ENCODE measurements around the gene DNALI1. TPM values are rescaled to one million over a fixed set of nuclear protein-coding genes. Genes with fewer than 3 reads are reported as not detected.
A peak's percentile ranks its signal among the peaks of the same experiment; 100 is the strongest.

DNALI1 gene
- 10 to 100 TPM; 20.8 to 48.5 TPM for total RNA-seq
- 10 to 100 TPM; 17.8 to 31.2 TPM for polyA plus RNA-seq
- long read RNA-seq, donor 1, transcript DNALI1-205 (2 exons, 3,539 nt), result minor isoform, 5 of 49 reads
- long read RNA-seq, donor 1, transcript DNALI1-203 (3 exons, 621 nt), result minor isoform, 15 of 49 reads
- long read RNA-seq, donor 1, transcript DNALI1-201 (6 exons, 2,649 nt), result major isoform, 23 of 49 reads
- long read RNA-seq, donor 1, transcript DNALI1-204 (2 exons, 712 nt), result minor isoform, 6 of 49 reads
- long read RNA-seq, donor 1, partial matches to known transcripts, result 0 of 49 reads
- long read RNA-seq, donor 1, other reads (novel, unspliced or antisense), result 0 of 49 reads
- long read RNA-seq, donor 2, transcript DNALI1-201 (6 exons, 2,649 nt), result major isoform, 5 of 68 reads
- long read RNA-seq, donor 2, transcript DNALI1-203 (3 exons, 621 nt), result major isoform, 5 of 68 reads
- long read RNA-seq, donor 2, partial matches to known transcripts, result 25 of 68 reads
- long read RNA-seq, donor 2, other reads (novel, unspliced or antisense), result 28 of 68 reads
- long read RNA-seq, donor 3, transcript DNALI1-205 (2 exons, 3,539 nt), result minor isoform, 9 of 24 reads
- long read RNA-seq, donor 3, transcript DNALI1-201 (6 exons, 2,649 nt), result major isoform, 10 of 24 reads
- long read RNA-seq, donor 3, partial matches to known transcripts, result 0 of 24 reads
- long read RNA-seq, donor 3, other reads (novel, unspliced or antisense), result 0 of 24 reads
- long read RNA-seq, donor 4, partial matches to known transcripts, result 0 of 6 reads
- long read RNA-seq, donor 4, other reads (novel, unspliced or antisense), result 0 of 6 reads
- long read RNA-seq, donor 5, transcript DNALI1-201 (6 exons, 2,649 nt), result major isoform, 16 of 35 reads
- long read RNA-seq, donor 5, transcript DNALI1-204 (2 exons, 712 nt), result minor isoform, 6 of 35 reads
- long read RNA-seq, donor 5, transcript DNALI1-203 (3 exons, 621 nt), result minor isoform, 9 of 35 reads
- long read RNA-seq, donor 5, partial matches to known transcripts, result 0 of 35 reads
- long read RNA-seq, donor 5, other reads (novel, unspliced or antisense), result 0 of 35 reads

GRCh38 chr1:37556712-37557196 is at the start of gene DNALI1:
DNALI1 (plus strand) TSS chr1:37556940; CDS start chr1:37556995, 55 bp downstream.
- H3K27me3 ChIP-seq (ENCODE audit: control insufficient read depth in 3 of 3, insufficient read depth in 3 of 3, low read length in 2 of 3), result no peaks in the 10 kb centered on the region
- no peak for TF ChIP-seq CTCF (IDR thresholded peaks at IDR 0.05; ENCODE audit: control extremely low read depth, extremely low read depth)
- peak; percentile 92 for ATAC-seq (ENCODE audit: insufficient read depth, low FRiP score)
- peak within 1 kb of the TSS in 1 of 2 donors; percentile 63 for H3K27ac ChIP-seq (ENCODE audit: low read depth in 1 of 2, low read length in 1 of 2)
- peaks cover 5 to 28% (median 7%) of the 10 kb centered on the region in 5 donors for H3K4me1 ChIP-seq (ENCODE audit: control insufficient read depth in 5 of 5, insufficient read depth in 5 of 5, low read length in 5 of 5)
- H3K36me3 ChIP-seq (ENCODE audit: control insufficient read depth in 4 of 4, insufficient read depth in 4 of 4, low read length in 4 of 4), result peaks cover 0 to 13% (median 6%) of the 10 kb centered on the region in 4 donors
- 20 to 42% methylated on average over 26 to 31 of the region's 31 CpGs for WGBS, 2 donors
- H3K9ac ChIP-seq (ENCODE audit: insufficient read depth in 1 of 2, low read length in 2 of 2), result peak within 1 kb of the TSS; percentile 51 to 91
- no peaks in the 10 kb centered on the region for H3K9me3 ChIP-seq (ENCODE audit: control insufficient read depth in 4 of 4, insufficient read depth in 3 of 4, low read length in 3 of 4)
- peak; percentile 95 to 97 (median 95) for DNase-seq
- peak within 1 kb of the TSS; percentile 5 for H3K4me3 ChIP-seq

- peak in 2 of 3 donors; percentile 58 to 65 for DNase-seq
- H3K9me3 ChIP-seq (ENCODE audit: control insufficient read depth in 4 of 4, insufficient read depth in 3 of 4, low read length in 3 of 4), result no peaks in the 10 kb centered on the region
- no peak overlapping the region for H3K4me3 ChIP-seq
- no peak for TF ChIP-seq CTCF (IDR thresholded peaks at IDR 0.05; ENCODE audit: control extremely low read depth, extremely low read depth)
- peaks cover 17 to 24% (median 19%) of the 10 kb centered on the region in 4 donors for H3K36me3 ChIP-seq (ENCODE audit: control insufficient read depth in 4 of 4, insufficient read depth in 4 of 4, low read length in 4 of 4)
- no peaks in the 10 kb centered on the region for H3K27me3 ChIP-seq (ENCODE audit: control insufficient read depth in 3 of 3, insufficient read depth in 3 of 3, low read length in 2 of 3)
- H3K9ac ChIP-seq (ENCODE audit: insufficient read depth in 1 of 2, low read length in 2 of 2), result no peak overlapping the region
- 78 to 91% methylated on average over 4 of the region's 4 CpGs for WGBS, 2 donors
- ATAC-seq (ENCODE audit: insufficient read depth, low FRiP score), result no peak
- no peak overlapping the region for H3K27ac ChIP-seq (ENCODE audit: low read depth in 1 of 2, low read length in 1 of 2)
- H3K4me1 ChIP-seq (ENCODE audit: control insufficient read depth in 5 of 5, insufficient read depth in 5 of 5, low read length in 5 of 5), result peaks cover 0 to 7% (median 2%) of the 10 kb centered on the region in 5 donors
These were observed 47.6 kb upstream of the DNALI1 start for GRCh38 chr1:37509181-37509580.

- peaks cover 0 to 10% (median 4%) of the 10 kb centered on the region in 4 donors for H3K36me3 ChIP-seq (ENCODE audit: control insufficient read depth in 4 of 4, insufficient read depth in 4 of 4, low read length in 4 of 4)
- WGBS, 2 donors, result 3 to 5% methylated on average over 23 to 26 of the region's 26 CpGs
- peaks cover 0 to 15% (median 4%) of the 10 kb centered on the region in 5 donors for H3K4me1 ChIP-seq (ENCODE audit: control insufficient read depth in 5 of 5, insufficient read depth in 5 of 5, low read length in 5 of 5)
- peak; percentile 33 to 48 (median 34) for DNase-seq
- ATAC-seq (ENCODE audit: insufficient read depth, low FRiP score), result no peak
- H3K9ac ChIP-seq (ENCODE audit: insufficient read depth in 1 of 2, low read length in 2 of 2), result peak overlapping the region; percentile 16 to 27
- peak overlapping the region; percentile 97 for H3K4me3 ChIP-seq
- H3K27ac ChIP-seq (ENCODE audit: low read depth in 1 of 2, low read length in 1 of 2), result peak overlapping the region; percentile 41 to 88
- no peaks in the 10 kb centered on the region for H3K27me3 ChIP-seq (ENCODE audit: control insufficient read depth in 3 of 3, insufficient read depth in 3 of 3, low read length in 2 of 3)
- H3K9me3 ChIP-seq (ENCODE audit: control insufficient read depth in 4 of 4, insufficient read depth in 3 of 4, low read length in 3 of 4), result no peaks in the 10 kb centered on the region
- TF ChIP-seq CTCF (IDR thresholded peaks at IDR 0.05; ENCODE audit: control extremely low read depth, extremely low read depth), result no peak
These were observed 42.9 kb upstream of the DNALI1 start for GRCh38 chr1:37513795-37514349.

Data from lung (tissue), 16 donors.